NCI-H1694 treated with DMSO at 0.1 percent for 48 hours (cell line): ENCODE data around the gene IL17RB.

Experiments used
- DNase-seq: peaks from one replicate; lab custom pipeline; 2025; lab: John Stamatoyannopoulos, UW

Gene IL17RB

DNA sequence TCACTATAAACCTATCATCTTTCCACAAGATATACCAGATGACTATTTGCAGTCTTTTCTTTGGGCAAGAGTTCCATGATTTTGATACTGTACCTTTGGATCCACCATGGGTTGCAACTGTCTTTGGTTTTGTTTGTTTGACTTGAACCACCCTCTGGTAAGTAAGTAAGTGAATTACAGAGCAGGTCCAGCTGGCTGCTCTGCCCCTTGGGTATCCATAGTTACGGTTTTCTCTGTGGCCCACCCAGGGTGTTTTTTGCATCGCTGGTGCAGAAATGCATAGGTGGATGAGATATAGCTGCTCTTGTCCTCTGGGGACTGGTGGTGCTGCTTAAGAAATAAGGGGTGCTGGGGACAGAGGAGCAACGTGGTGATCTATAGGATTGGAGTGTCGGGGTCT lies 33.9 kb upstream of the IL17RB start:
- no peak for DNase-seq

DNA sequence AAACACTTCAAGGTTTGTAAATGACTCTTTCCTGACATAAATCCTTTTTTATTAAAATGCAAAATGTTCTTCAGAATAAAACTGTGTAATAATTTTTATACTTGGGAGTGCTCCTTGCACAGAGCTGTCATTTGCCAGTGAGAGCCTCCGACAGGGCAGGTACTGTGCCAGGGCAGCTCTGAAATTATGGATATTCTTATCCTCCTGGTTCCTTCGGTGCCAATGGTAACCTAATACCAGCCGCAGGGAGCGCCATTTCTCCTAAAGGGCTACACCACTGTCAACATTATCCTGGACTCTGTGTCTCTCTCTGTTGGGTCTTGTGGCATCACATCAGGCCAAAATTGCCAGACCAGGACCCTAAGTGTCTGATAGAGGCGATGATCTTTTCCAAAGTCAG lies 33.1 kb upstream of the IL17RB start:
- no peak for DNase-seq

DNA sequence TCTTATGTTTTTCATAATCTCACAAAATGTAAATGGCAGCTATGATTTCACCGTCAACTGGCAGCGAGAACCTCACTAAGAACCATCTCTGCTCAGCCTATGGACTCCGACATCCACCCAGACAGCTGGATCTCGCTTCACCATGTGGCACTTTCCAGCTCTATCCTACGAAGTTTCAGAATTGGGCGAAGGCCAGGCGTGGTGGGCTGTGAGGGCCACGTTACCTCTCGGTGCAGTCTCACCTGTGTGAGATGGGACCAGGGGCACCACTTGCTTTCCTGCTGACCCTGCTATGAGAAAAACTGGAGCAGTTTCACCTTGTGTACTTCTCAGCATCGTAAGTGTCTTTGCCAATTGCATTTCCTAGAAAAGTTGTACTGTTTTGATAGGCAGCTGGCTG lies 32.5 kb upstream of the IL17RB start:
- DNase-seq = no peak

DNA sequence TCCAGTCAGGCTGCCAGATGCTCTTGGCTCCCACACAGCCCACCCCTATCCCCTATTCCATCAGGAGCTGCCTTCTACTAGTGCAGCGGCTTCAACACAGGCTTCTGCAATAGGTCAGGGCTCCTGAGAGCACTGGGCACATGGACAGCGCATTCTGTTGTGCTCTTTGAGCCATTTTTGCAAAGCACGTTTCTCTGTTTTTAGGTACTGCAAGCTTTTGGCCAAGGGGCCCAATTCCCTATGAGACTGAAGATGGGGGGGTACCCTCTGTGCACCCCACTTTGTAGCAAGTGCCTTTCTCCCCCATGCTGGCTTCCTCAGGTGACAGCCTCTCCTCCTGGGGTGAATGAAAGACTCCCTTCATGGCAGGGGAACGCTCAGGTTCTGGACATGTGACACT lies 31.3 kb upstream of the IL17RB start:
- DNase-seq = no peak

DNA sequence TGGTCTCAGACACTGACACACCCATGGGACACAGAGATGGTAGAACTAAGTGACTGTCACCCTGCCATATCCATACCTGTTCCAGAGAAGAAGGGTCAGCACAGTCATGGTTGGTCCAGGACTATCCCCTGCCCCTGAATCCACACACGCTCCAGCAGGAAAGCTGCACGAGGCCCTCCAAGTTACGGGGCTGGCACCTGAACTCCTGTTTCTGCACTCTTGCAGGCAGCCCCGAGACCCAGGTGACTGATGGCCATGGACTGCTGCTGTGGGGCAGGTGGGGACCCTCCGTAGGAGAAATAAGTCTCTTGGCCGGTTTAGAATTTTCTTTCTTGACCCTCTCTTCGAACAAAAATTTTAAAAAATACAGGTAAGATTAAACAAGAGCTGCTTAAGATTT lies 30.7 kb upstream of the IL17RB start:
- DNase-seq = no peak

DNA sequence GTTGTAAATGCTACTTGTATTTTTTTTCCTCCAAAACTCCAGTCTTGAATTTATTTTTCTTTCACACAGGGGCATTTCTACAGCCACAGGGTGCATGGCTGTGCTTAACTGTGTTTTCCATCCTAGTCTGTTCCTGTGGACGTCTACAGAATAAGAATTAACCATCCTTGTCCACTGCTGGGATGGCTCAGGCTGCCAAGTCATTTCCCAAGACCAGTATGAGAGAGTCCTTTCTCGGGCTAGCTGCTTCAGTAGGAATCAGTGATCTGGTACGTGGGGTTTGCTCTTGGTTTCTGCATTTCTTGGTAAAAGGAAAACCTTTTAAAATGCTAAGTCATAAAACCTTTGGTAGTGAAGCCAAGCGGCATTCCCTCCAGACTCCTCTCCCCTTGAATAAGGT lies 29.9 kb upstream of the IL17RB start:
- DNase-seq = no peak

DNA sequence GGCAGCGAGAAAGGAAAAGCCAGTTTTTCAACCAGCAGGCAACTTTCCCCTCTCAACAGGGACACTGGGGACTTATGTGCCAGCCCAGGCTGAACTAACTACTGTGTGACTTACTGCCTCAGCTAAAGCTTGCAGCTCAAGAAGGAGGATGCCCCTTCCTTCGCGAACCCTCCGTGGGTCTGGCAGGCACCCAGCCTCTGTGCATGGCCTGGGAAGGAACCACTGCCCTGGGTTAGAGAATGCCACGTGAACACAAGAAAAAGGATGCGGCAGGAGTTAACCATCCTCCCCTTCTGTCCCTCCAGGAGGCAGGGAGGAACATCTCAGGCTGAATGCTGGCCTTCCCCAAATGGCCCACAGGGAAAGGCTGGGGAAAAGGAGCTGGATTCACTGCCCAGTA lies 29.2 kb upstream of the IL17RB start:
- no peak for DNase-seq

DNA sequence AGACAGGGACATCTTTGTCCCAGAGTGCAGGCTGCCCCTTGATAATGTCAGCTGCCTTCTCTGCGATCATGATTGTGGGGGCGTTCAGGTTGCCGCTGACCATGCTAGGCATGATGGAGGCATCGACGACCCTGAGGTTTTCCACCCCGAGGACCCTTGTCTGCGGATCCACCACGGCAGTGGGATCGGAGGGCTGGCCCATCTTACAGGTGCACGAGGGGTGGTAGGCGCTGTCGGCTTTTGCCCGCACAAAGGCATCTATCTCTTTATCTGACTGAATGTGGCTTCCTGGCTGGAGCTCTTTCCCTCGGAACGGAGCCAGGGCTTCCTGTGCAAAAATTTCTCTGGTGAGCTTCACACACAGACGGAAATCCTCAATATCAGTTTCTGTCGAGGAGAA lies 28.6 kb upstream of the IL17RB start:
- DNase-seq = no peak

DNA sequence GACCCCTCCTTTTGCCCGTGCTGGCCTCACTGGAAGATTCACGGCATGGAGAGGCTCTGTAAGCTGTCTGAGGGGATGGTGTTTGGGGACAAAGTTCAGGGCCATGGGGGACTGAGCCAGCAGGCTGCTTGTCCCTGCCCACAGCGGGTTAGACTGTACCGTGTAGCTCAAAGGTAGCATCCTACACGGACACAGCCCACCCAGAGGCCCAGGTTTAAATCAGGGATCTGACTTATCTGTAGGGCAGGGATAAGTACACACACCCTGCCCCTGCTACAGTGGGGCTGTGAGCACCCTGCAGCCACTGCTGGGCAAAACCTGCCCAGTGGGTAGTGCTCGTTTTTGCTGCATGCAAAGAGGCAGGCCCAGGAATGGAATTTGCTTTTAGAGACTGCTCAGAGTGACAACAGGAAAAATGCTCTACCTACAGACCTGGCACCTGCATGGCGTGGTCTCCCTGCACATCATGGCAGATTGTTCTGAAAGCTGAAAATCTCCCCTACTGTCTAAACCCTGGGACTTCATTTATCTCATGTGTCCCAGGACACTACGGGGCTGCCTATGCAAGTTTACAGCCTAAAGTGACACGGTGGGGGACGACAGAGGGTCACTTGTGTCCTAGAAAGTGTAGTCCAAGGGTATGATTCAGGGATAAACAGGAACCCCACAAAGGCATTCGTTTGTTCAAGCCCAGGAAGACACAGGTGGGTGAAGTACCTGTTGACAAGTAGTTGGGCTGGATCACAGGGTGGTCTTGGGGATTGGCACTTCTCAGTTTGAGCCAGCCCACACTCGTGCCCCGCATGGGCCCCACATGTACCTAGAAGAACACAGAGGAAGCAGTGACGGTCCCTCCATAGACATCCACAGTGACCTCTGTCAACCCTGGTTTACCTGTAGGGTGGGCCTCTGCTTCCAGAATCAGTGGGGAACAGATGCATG lies 27.9 kb upstream of the IL17RB start:
- no peak for DNase-seq

DNA sequence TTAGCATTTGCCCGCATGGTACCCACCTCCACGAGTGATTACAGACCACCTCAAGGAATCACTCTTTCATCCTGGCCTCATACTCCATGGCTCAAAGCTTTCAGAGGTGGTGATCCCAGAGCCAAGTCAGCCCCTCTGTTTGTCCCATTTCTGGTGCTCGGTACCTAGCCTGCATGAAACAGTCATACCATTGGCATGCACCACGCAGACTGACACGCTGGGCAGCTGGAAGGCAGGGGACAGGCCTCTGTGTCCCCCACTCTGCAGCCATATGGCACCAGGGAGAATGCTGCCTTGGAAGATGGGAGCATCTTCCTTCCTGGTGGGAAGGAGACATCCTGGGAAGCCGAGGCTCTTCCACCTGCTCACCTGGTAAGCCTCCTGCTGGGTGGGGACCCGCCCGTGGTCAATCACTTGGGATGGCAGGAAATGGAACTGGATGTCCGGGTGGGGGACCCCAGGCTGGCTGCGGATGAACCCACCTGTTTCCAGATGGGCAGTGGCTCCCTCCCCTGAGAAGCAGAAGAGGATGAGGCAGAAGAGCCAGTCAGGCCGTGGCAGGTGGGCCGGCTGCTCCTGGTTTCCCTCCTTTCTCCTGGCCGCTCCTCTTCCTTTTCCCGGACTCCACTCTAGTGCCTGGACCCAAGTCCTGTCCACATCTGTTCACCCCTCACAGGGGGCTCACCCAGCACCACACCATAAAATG lies 27.1 kb upstream of the IL17RB start:
- DNase-seq = no peak

DNA sequence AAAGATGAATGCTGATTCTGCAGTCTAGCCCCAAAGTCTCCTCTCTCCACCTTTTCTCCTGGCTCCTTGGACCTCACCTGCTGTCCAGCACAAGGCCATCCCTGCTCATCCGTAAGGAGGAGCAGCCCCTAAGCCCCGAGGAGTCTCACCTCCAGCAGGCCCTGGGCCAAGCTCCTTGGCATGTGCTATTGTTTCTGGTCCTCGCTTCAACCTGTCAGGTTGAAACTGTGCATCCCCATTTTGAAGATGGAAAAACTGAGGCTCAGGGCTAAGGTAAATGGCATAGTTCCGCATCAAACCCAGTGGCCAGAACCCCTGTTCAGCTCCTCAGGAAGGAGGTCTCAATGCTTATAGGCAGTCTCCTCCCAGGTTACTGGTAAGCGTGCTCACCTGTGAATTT lies 26.3 kb upstream of the IL17RB start:
- no peak for DNase-seq

DNA sequence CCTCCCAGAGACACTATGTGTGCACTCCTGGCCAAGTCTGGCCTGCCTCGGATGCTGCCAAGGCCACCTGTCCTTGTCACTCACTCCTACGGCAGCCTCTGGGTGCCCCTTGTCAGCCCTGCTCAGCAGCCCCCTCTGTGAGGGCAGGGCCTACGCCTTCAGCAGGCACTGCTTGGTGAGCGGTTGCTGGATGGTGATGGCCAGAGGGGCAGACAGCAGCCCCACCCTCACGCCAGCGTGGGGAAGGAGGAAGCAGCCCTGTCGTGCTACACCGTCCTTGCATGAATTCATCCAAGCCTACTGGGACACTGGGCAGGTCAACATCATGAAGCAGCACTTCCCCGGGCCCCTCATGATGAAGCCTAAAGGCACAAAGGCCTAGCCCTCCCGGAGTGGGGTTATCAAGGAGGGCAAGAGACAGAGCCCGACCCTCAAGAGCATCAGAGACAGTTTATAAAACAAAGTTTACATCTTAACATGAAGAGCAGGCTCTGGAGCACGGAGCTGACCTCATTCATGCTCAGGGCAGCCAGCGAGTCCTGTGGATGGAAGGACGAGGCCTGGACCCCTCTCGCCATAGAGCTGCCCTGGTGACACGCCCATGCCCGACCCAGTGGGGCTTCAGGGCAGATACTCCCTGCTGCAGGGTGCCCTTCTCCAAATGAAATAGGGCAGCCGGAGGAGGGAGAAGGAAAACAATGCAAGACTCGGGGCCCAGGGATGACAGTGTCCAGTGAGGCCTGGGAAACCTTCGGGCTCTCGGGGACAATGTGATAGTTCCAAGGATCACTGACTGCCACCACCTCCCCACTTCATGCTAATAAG lies 25.4 kb upstream of the IL17RB start:
- no peak for DNase-seq

DNA sequence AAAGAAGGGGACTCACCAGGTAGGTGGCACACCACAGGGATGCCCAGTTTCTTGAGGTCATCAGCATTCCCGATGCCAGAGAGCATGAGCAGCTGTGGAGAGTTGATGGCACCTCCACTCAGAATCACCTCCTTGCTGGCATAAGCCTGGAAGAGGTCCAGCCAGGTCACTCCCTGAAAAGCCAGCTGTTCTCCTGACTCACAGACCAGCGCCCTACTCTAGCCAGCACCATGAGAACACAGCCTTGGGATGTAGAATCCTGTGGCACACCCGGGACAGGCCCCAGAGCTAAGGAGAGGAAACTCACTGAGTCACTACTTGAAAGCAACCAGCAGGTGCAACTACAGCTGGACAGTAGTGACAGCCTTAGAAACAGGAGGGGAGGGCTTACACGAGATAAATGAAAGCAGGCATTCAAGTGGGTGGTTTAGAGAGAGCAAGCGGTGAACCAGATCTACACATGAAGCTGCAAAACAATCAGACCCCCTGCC lies 24.7 kb upstream of the IL17RB start:
- DNase-seq = no peak

DNA sequence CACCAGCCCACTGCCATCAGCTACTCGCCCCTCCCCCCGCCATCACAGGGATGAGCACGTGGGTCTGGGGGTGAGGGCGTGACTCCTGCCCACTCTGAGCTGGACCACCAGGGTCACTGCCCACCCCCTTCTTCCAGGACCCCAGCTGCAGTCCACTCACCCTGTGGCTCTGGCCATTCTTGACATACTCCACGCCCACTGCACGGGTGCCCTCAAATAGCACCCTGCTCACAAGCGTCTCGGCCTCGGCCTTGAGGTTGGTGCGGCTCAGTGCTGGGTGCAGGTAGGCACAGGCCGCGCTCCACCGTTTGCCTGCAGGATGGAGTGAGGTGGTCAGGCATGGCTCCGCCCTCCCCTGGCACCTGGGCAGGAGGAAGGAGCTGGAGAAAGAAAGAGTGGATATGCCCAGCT lies 24.0 kb upstream of the IL17RB start:
- no peak for DNase-seq

DNA sequence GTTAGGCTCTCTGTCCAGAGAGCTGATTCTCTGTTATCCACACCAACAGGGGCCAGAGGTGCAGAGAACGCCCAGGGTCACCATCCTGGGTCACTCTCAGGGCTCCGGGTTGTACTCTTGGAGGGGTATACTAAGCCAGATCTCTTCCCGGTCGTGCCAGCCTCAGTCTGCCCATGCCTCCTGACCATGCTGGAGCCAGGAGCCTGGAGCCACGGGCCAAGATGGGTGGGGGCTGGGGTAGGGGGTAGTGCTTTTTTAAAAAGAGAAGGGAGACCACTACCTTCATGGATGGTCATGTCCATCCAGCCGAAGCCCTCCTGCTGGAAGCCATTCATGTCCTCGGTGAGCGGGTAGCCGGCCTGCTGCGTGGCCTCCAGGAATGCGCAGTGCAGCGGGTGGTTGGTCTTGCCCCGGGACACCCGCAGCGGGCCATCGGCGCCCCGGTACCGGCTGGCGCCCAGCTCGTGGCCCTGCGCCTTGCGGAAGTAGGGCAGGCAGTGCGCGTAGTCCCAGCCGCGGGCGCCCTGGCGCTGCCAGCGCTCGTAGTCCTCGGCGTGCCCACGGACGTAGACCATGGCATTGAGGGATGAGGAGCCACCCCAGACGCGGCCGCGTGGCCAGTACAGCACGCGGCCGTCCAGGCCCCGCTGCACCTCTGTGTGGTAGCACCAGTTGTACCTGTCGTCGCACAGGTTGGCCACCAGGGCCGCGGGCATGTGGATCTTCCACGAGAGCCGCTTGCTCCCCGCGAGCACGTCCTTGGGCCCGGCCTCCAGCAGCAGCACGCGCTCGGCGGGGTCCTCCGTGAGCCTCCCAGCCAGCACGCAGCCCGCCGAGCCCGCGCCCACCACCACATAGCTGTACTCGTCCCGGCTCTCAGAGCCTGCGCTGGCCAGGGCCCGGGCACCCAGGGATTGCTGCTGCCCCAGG lies 23.1 kb upstream of the IL17RB start:
- DNase-seq = no peak

DNA sequence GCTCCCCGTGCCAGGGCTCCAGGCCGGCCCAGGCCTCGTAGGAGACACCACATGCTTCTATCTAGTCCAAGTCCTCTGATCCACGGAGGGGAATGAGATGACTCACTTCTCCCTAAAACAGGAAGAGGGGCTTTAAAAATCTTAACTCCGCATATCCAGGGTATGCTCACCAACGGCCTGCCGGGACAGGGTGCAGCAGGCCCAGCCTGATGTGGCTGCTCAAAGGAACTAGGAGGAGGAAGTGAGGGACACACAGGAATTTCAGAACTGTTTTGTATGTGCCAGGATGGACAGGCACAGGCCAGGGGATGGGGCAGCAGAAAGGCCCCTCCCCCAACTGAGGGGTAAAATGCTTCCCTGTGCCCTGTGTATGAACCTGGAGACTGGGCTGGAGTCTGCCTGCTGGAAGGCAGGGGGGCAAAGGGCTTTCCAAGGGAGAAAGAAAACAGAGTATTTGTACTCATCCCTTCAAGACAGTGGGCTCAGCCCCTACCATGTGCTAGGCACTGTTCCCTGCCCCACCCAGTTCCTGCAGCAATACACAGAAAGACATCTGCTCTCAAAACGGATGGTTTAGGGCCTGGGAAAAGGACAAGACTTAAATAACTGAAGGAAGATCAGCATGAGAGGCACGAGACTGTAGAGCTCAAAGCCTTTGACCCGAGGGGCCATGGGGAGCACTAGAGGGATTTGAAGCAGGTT lies 22.3 kb upstream of the IL17RB start:
- DNase-seq = no peak

DNA sequence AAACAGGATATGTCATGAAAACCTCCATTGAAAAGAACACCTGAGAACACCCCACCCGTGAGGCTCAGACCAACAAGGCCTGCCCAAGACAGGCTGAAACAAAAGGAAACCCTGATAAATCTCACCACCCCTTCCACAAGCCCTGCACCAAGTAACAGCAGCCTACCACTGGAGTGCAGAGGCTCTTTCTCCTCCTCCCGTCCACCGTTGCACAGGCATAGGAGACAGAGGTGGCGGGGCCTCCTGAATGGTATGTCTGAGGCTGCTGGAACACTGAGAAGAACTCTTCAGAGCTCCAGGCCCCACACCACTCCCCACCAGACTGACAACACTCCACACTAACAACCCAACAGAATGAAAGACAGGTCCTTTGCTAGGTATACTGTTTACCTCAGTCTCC lies 21.6 kb upstream of the IL17RB start:
- no peak for DNase-seq

DNA sequence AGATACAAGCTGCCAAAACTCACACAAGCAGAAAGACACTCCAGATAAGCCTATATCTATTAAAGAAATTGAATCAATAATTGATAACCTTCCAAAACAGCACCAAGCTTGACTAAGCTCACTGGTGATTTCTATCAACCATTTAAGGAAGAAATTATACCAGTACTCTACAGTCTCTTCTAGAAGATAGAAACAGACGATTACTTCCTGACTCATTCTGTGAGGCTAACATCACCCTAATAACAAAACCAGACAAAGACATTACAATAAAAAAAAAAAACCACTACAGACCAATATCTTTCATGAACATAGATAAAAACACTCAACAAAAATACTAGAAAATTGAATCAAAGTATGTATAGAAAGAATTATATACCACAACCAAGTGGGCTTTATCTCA lies 20.3 kb upstream of the IL17RB start:
- no peak for DNase-seq

DNA sequence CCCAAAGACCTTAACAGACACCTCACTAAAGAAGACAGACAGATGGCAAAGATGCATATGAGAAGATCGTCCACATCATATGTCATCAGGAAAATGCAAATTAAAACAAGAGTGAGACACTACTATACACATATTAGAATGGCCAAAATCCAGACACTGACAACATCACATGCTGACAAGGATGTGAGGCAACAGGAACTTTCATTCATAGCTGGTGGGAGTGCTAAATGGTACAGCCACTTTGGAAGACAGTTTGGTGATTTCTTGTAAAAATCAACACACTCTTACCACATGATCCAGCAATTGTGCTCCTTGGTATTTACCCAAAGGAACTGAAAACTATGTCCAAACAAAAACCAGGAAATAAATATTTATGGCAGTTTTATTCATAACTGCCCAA lies 17.8 kb upstream of the IL17RB start:
- no peak for DNase-seq

DNA sequence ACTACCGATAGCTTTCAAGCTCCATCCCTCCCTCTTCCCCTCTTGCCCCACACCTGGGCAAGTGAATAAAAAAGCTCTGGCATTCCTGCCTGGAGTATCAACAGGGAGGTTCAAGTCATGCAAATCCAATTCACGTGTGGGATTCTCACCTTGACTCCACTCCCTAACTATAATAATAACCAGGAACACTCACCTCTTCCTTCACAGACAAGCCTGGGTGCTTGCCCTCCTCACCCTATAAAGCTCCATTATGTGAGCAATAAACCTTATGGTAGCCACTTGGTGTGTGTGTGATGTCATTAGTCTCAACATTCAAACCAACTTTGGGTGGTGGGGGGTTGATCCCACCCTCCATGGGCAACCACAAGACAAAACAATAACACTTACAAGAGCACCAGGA lies 16.8 kb upstream of the IL17RB start:
- no peak for DNase-seq

DNA sequence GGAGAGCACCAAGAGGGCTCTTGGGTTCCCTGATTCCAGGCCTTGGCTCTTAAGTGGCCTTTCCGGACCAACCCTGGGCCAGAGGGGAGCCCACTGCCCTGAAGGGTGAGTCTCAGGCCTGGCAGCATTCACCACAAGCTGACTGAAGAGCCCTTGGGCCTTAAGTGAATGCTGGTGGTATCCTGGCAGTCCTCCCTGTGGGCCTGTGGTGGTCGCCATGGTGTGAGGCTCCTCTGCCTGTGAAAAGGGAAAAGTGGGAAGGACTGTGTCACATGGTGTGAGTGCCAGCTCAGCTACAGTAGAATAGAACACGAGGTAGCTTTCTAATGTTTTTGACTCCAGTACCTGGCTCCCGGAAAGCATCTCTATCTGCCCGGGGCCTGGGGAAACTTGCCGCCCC lies 15.4 kb upstream of the IL17RB start:
- no peak for DNase-seq
